GM10248 (cell line): ENCODE measurements around the gene ATG5.

Experiments
- CTCF ChIA-PET: fragments of 300-600 bp; sonication (Branson Sonifier 250); formaldehyde crosslinking; extraction: SDS; loops from one replicate; lab custom pipeline; 2021; ENCODE audit warnings: antibody characterized with exemption; lab: Yijun Ruan, JAX
- POLR2A ChIA-PET: fragments of 350-650 bp; sonication (Branson Sonifier 250); formaldehyde crosslinking; extraction: SDS; loops from one replicate; lab custom pipeline; 2020; ENCODE audit warnings: antibody characterized with exemption; lab: Yijun Ruan, JAX
- DNase-seq: peaks from one replicate; pipeline ENCODE4 v3.0.0; 2012; ENCODE audit errors: extremely low spot score
- CTCF ChIP-seq: IDR thresholded peaks from 2 replicates; pipeline ENCODE4 v1.5.1; 2012; ENCODE audit warnings: mild to moderate bottlenecking, low read depth; ENCODE audit errors: extremely low read depth, missing control alignments, control extremely low read depth

ATG5 gene

DNA sequence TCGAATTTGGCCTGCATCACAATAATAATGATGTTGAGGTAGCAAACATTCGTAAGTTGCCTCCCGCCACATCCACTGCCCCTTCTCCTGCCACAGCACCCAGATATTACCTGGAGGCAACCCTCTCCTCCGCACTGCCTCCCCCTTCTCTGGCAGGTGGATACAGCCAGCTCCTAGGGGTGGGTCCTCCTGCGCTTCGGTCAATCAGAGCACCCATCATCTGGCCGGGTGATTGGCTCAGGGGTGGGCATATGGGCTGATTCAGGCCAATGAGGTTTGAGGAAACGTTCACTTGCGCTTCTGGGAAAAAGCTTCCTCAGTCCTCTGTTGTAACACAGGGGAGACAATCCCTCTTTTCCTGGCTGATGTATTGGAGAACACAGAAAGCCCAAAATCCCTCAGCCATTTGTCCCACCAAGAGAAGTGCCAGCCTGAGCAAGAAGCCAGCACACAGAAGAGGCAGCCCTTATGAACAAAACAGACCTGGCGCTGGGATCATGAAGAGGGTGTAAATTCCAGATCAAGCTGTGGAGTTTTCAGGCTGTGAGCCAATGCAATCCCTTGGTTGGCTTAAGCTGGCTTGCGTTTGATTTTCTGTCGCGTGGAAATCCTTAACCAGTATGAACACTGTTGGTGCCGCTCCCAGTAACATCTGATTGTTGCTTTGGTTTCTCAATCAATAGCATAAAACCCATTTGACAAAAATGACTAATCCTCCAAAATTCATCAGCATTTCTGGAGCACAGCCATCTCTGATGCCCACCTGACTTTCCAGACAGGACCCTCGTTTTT is 157.3 kb downstream of the ATG5 start:
- ChIA-PET CTCF (interaction anchor here (0.5 to 4.5 kb wide), 10 partner anchors 8 to 882 kb away, joined by 3 to 30 read pairs (median 3); no protein-coding TSS in a partner anchor), POLR2A (interaction anchor here (0.7 kb wide), 1 partner anchor 14 kb away, joined by 3 read pairs; no protein-coding TSS in a partner anchor)
- TF ChIP-seq CTCF: no peak
- DNase-seq: no peak

- CTCF ChIA-PET: interaction anchor here (1.0 to 4.5 kb wide), 5 partner anchors 9 to 68 kb away, joined by 3 to 30 read pairs (median 3); no protein-coding TSS in a partner anchor
Observed at GRCh38 chr6:106167096-106167814, 158.3 kb downstream of the ATG5 start.

DNA sequence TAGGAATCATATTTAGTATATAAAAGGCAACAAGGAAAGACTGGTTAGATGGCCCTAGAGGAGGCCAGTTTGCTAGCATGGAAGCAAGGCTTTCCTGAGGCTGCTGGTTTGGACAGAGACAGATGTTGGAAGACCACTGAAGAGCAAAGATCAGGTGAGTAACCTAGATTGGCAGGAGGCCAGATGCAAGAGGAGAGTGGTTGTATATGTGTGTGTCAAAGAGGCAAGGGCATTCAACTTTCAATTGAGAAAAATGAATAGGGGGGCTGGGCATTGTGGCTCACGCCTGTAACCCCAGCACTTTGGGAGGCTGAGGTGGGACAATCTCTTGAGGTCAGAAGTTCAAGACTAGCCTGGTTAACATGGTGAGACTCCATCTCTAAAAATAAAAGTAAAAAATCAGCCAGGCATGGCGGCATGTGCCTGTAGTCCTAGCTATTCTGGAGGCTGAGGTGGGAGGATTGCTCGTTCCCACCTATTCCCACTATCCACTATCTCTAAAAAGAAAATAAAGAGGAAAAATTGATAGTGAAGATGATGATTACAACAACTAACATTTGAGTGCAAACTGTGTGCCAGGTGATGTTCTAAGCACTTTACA is 159.6 kb downstream of the ATG5 start:
- CTCF ChIA-PET: interaction anchor here (1.2 kb wide), 1 partner anchor 11 kb away, joined by 3 read pairs; no protein-coding TSS in a partner anchor
- DNase-seq: no peak
- POLR2A ChIA-PET: interaction anchor here (0.7 kb wide), 1 partner anchor 80 kb away, joined by 9 read pairs; no protein-coding TSS in a partner anchor
- TF ChIP-seq CTCF: no peak

More at GRCh38 chr6:106167096-106167814, 158.3 kb downstream of the ATG5 start:
- POLR2A ChIA-PET: interaction anchor here (0.7 kb wide), 1 partner anchor 15 kb away, joined by 3 read pairs; no protein-coding TSS in a partner anchor
- no peak for TF ChIP-seq CTCF
- peak; percentile 48 for DNase-seq

DNA sequence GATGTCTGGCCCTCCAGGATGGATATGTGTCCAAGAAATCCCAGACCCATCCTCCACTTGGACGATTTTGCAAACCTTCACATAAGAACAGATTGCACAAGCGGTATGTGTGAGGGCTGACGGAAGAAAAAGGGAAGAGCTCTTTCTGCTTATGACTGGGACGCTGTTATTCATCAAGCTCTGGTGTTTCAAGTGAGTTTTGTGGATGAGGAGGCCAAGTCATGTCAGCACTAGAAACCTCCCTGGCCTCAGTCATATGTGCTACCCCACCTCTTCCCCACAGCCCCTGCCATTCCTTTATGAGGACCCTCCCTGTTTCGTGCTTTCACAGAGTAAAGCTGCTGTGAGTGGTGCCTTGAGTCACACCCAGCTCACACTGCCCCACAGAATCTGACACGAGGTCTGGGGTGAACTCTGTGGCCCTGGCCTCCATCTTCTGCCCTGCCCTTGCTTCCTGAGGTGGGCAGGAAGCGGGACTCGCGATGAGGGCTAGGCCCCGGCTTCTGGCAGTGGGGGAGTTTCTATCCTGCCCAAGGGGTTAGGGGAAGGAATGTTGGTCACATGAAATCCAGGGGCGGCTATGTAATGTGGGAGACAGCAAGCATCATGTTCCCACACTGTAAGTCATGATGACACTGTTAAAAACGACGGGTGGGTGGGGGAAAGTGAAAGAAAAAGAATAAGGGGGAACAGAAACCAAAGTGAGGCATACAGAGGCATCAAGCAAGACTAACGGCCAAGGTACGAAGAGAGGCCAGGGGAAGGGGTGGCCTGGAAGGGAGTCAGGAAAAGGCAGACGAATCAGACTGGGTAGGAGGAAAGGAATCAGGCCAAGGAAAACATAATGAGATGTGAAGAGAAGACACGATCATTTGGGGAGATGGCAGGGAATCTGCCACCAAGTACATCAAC is 161.3 kb downstream of the ATG5 start:
- DNase-seq: peak; percentile 74
- ChIA-PET CTCF (interaction anchor here (1.0 to 3.0 kb wide), 7 partner anchors 11 to 680 kb away, joined by 3 to 9 read pairs (median 4); no protein-coding TSS in a partner anchor), POLR2A (interaction anchor here (1.2 to 2.2 kb wide), 3 partner anchors 18 to 23 kb away, joined by 3 to 11 read pairs (median 6); no protein-coding TSS in a partner anchor)

More for the DNA sequence above, 161.3 kb downstream of the ATG5 start:
- TF ChIP-seq CTCF: no peak
